D721Med (cell line): ENCODE results near the gene TCAIM.
"Not testable (repeated sequence)": the region's sequence is repeated elsewhere in the genome, so short reads cannot be mapped to it uniquely, and the experiment has no call there.

ENCODE experiments used
- DNase-seq: peaks from one replicate; pipeline ENCODE4 v3.0.0; 2011; ENCODE audit warnings: low spot score; ENCODE audit not compliant: insufficient read length
- FAIRE-seq: peaks from 2 replicates; lab custom pipeline; 2011; peaks lifted over from hg19 to GRCh38; lab: Jason Lieb, UNC
- CTCF ChIP-seq: IDR thresholded peaks from 2 replicates; pipeline ENCODE4 v1.5.1; 2012; ENCODE audit warnings: mild to moderate bottlenecking, control low read depth; ENCODE audit not compliant: insufficient read depth; ENCODE audit errors: missing control alignments

TCAIM gene

GRCh38 chr3:44365952-44366351, 27.4 kb downstream of the TCAIM start:
- TF ChIP-seq CTCF: no peak
- FAIRE-seq: no peak
- DNase-seq: no peak

- TF ChIP-seq CTCF: no peak
- DNase-seq (no peak), FAIRE-seq (no peak)
Measured at GRCh38 chr3:44375450-44375849, 36.9 kb downstream of the TCAIM start.

DNA sequence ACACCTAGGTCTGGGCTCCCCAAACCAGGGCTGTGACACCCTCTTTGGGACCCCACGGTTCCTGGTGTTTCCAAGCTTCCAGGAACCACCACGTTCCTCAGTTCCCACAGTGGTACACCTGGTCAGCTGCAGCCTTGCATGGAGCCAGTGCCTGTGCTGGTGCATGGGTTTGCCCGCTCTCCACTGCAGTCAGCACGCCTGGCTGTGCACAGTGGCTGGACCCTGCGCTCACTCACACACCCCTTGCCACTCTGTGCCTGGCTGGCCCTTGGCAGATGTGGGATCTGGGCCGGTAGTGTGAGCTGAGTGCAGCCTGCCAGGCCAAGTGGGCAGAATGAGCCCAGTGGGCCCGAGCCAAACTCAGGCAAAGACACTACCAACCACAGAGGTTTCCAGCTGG, 48.8 kb downstream of the TCAIM start:
- FAIRE-seq: no peak
- TF ChIP-seq CTCF: no peak
- no peak for DNase-seq

DNA sequence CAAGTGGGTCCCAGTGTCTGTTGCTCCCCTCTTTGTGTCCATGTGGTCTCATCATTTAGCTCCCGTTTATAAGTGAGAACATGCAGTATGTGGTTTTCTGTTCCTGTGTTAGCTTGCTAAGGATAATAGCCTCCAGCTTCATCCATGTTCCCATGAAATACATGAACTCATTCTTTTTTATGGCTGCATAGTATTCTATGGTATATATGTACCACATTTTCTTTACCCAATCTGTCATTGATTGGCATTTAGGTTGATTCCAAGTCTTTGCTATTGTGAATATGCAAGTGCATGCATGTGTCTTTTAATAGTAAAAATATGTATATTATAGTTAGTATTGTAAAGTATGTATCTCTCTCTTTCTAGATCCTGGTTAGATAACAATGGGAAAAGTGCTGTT, 53.9 kb downstream of the TCAIM start:
- TF ChIP-seq CTCF: no peak
- FAIRE-seq (no peak), DNase-seq (no peak)

GRCh38 chr3:44395714-44396113, 57.1 kb downstream of the TCAIM start:
- FAIRE-seq (no peak), DNase-seq (no peak)
- no peak for TF ChIP-seq CTCF

GRCh38 chr3:44396200-44397171, 57.9 kb downstream of the TCAIM start:
- no peak for DNase-seq
- TF ChIP-seq CTCF: no peak
- FAIRE-seq: no peak

- FAIRE-seq, DNase-seq: not testable (repeated sequence)
Measured at GRCh38 chr3:44398271-44398670, 59.7 kb downstream of the TCAIM start.
